Neural progenitor cell (in vitro differentiated cells): ENCODE data around the gene SATB2. TPM values are rescaled to one million over a fixed set of nuclear protein-coding genes. Genes with fewer than 3 reads are reported as not detected.

ENCODE experiments used
- DNase-seq: peaks from one replicate; pipeline ENCODE4 v3.0.0-alpha.2; 2016; ENCODE audit warnings: low spot score
- H2AFZ ChIP-seq: fragments of 200-600 bp; sonication (generic); replicated peaks from 2 replicates; pipeline ENCODE4 v1.6.1; 2016; ENCODE audit warnings: antibody characterized with exemption
- H3F3A ChIP-seq: fragments of 200-600 bp; sonication (generic); 2 replicates; pipeline ENCODE4 v1.6.1; 2016; ENCODE audit warnings: antibody characterized with exemption, low read depth
- H3K27ac ChIP-seq: fragments of 200-600 bp; sonication (generic); 2 replicates; pipeline ENCODE4 v1.5.1; 2016; ENCODE audit warnings: mild to moderate bottlenecking
- H3K27me3 ChIP-seq: fragments of 200-600 bp; sonication (generic); 2 replicates; pipeline ENCODE4 v1.6.1; 2016; ENCODE audit warnings: mild to moderate bottlenecking, moderate library complexity
- H3K36me3 ChIP-seq: fragments of 200-600 bp; sonication (generic); 2 replicates; pipeline ENCODE4 v1.5.1; 2016
- H3K4me1 ChIP-seq: fragments of 200-600 bp; sonication (generic); 2 replicates; pipeline ENCODE4 v1.6.1; 2016; ENCODE audit warnings: mixed run types
- H3K4me2 ChIP-seq: fragments of 200-600 bp; sonication (generic); 2 replicates; pipeline ENCODE4 v1.6.1; 2016
- H3K4me3 ChIP-seq: fragments of 200-600 bp; sonication (generic); 2 replicates; pipeline ENCODE4 v1.5.1; 2016
- H3K79me2 ChIP-seq: fragments of 200-600 bp; sonication (generic); 2 replicates; pipeline ENCODE4 v1.6.1; 2016; ENCODE audit warnings: low read depth
- H3K9ac ChIP-seq: fragments of 200-600 bp; sonication (generic); 2 replicates; pipeline ENCODE4 v1.6.1; 2016
- H3K9me3 ChIP-seq: fragments of 200-600 bp; sonication (generic); 2 replicates; pipeline ENCODE4 v1.5.1; 2016; ENCODE audit warnings: low read depth
- H4K20me1 ChIP-seq: fragments of 200-600 bp; sonication (generic); 2 replicates; pipeline ENCODE4 v1.6.1; 2016; ENCODE audit warnings: low read depth
- H3K27ac Mint-ChIP-seq: 3 replicates; pipeline ENCODE4 v1.8.0; 2021; ENCODE audit warnings: mixed read lengths
- H3K27me3 Mint-ChIP-seq: 2 replicates; pipeline ENCODE4 v1.8.0; 2022; ENCODE audit warnings: low read depth, mild to moderate bottlenecking, inconsistent platforms, moderate library complexity, mixed read lengths; ENCODE audit not compliant: insufficient read depth
- H3K36me3 Mint-ChIP-seq: 3 replicates; pipeline ENCODE4 v1.8.0; 2021; ENCODE audit warnings: mixed read lengths
- H3K4me1 Mint-ChIP-seq: 3 replicates; pipeline ENCODE4 v1.8.0; 2021; ENCODE audit warnings: mixed read lengths
- H3K4me3 Mint-ChIP-seq: 3 replicates; pipeline ENCODE4 v1.8.0; 2021; ENCODE audit warnings: mild to moderate bottlenecking, moderate library complexity, mixed read lengths
- H3K9me3 Mint-ChIP-seq: 3 replicates; pipeline ENCODE4 v1.8.0; 2020; ENCODE audit warnings: mixed read lengths
- EZH2 ChIP-seq: fragments of 200-600 bp; sonication (generic); IDR thresholded peaks from 2 replicates; pipeline ENCODE4 v1.6.1; 2017; ENCODE audit warnings: antibody characterized with exemption, mild to moderate bottlenecking, moderate library complexity
- EZH2phosphoT487 ChIP-seq: fragments of 200-600 bp; sonication (generic); IDR thresholded peaks from 2 replicates; pipeline ENCODE4 v1.6.1; 2017; ENCODE audit warnings: antibody characterized with exemption
- total RNA-seq: library from RNA; depleted of rRNA; stranded (reverse); fragments of >200 nt; gene quantifications from 2 replicates; pipeline ENCODE4 v1.2.3, GENCODE V29; 2015; ENCODE audit warnings: low replicate concordance
- TF ChIP-seq, protein P1 (sequence below): fragments of 200-600 bp; sonication (generic); IDR thresholded peaks from 2 replicates; pipeline ENCODE4 v1.5.1; 2017; ENCODE audit warnings: antibody characterized with exemption, mild to moderate bottlenecking

The SATB2 gene
- total RNA-seq, 1 donor from 2014 or later, result 3.7 TPM

DNA sequence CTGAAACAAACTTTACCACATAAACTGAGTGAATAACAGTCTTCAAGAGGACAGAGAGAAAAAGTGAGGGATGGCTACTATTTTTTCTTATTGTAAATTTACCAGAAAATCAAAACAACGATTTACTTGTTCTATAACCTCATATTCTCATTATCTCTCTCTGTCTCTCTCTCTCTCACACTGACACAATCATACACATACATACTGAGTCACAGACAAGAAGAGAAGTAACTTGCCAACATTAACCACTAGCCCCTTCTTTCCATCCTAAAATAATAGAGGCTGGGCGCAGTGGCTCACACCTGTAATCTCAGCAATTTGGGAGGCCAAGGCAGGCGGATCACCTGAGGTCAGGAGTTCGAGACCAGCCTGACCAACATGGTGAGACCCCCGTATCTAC is 18.2 kb downstream of the SATB2 start:
- DNase-seq, result no peak
- H3K4me1 Mint-ChIP-seq, result peaks cover 2% of the 10 kb centered on the region
- H3K36me3 Mint-ChIP-seq, result no peaks in the 10 kb centered on the region
- Histone ChIP-seq H3F3A (peaks cover 13% of the 10 kb centered on the region), H3K9ac (no peak overlapping the region), H2AFZ (no peak overlapping the region), H3K36me3 (no peaks in the 10 kb centered on the region), H3K4me3 (no peak overlapping the region), H3K4me2 (no peak overlapping the region), H4K20me1 (no peaks in the 10 kb centered on the region), H3K27me3 (no peaks in the 10 kb centered on the region), H3K4me1 (peaks cover 13% of the 10 kb centered on the region), H3K79me2 (no peaks in the 10 kb centered on the region), H3K9me3 (no peaks in the 10 kb centered on the region), H3K27ac (no peak overlapping the region)
- H3K27me3 Mint-ChIP-seq, result no peaks in the 10 kb centered on the region
- no peak overlapping the region for H3K27ac Mint-ChIP-seq
- H3K9me3 Mint-ChIP-seq, result no peaks in the 10 kb centered on the region
- H3K4me3 Mint-ChIP-seq, result no peak overlapping the region
- TF ChIP-seq, protein P1, sequence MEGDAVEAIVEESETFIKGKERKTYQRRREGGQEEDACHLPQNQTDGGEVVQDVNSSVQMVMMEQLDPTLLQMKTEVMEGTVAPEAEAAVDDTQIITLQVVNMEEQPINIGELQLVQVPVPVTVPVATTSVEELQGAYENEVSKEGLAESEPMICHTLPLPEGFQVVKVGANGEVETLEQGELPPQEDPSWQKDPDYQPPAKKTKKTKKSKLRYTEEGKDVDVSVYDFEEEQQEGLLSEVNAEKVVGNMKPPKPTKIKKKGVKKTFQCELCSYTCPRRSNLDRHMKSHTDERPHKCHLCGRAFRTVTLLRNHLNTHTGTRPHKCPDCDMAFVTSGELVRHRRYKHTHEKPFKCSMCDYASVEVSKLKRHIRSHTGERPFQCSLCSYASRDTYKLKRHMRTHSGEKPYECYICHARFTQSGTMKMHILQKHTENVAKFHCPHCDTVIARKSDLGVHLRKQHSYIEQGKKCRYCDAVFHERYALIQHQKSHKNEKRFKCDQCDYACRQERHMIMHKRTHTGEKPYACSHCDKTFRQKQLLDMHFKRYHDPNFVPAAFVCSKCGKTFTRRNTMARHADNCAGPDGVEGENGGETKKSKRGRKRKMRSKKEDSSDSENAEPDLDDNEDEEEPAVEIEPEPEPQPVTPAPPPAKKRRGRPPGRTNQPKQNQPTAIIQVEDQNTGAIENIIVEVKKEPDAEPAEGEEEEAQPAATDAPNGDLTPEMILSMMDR, result no peak
- TF ChIP-seq EZH2phosphoT487, result no peak
- TF ChIP-seq EZH2, result no peak

DNA sequence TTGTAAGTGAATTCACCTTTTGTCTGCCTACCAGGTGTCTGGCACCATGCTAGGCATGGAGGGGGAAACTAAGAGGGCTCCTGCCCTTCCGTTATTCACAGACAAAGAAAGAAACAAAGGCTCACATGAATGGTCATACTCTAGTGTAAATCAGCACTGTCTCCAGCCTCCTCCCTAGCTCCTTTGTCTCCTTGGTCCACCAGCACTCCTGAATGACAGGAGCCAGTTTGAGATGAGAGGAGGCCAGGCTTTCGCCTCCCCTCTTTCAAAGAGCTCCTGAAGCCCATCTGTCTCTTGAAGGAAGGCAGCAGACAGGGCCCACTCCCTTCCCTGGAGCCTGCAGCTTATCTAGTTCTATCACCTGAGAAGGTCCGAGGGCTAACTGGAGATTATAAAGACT is 18.7 kb downstream of the SATB2 start:
- peaks cover 2% of the 10 kb centered on the region for H3K4me1 Mint-ChIP-seq

DNA sequence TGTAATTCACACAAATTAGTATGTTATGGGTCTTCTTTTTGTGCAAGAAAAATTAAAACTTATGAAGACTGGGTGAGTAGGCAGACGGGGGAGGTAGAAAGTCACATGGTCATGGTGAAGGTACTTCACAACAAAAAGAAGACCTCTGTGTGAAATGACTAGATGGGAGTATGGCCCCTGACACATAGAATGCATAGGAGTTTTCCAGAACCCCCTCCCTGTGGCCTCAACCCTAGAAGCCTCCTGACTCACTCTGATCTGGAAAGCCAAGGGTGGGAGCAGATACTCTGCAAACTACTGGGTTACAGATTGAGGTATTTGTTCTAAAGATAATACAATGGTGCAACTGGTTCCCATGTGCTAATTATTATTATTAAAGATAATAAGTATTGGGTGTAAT is 23.2 kb downstream of the SATB2 start:
- no peaks in the 10 kb centered on the region for H3K27me3 Mint-ChIP-seq

More for the DNA sequence above, 18.7 kb downstream of the SATB2 start:
- H3K79me2 ChIP-seq, result no peaks in the 10 kb centered on the region
- H3K9ac ChIP-seq, result no peak overlapping the region
- Mint-ChIP-seq H3K4me3 (no peak overlapping the region), H3K36me3 (no peaks in the 10 kb centered on the region), H3K9me3 (no peaks in the 10 kb centered on the region), H3K27ac (no peak overlapping the region), H3K27me3 (no peaks in the 10 kb centered on the region)
- H3K27me3 ChIP-seq, result no peaks in the 10 kb centered on the region
- H4K20me1 ChIP-seq, result no peaks in the 10 kb centered on the region
- H3F3A ChIP-seq, result peaks cover 13% of the 10 kb centered on the region
- H3K36me3 ChIP-seq, result no peaks in the 10 kb centered on the region
- no peaks in the 10 kb centered on the region for H3K9me3 ChIP-seq
- no peak overlapping the region for H3K4me2 ChIP-seq
- peak; percentile 29 for DNase-seq
- no peak overlapping the region for H3K4me3 ChIP-seq
- no peak overlapping the region for H3K27ac ChIP-seq
- peaks cover 13% of the 10 kb centered on the region for H3K4me1 ChIP-seq
- TF ChIP-seq EZH2 (no peak), EZH2phosphoT487 (no peak)
- TF ChIP-seq, protein P1, result no peak
- peak overlapping the region; percentile 27 for H2AFZ ChIP-seq

More for the DNA sequence above, 23.2 kb downstream of the SATB2 start:
- Histone ChIP-seq H3K79me2 (no peaks in the 10 kb centered on the region), H3K4me3 (no peak overlapping the region), H3F3A (peaks cover 11% of the 10 kb centered on the region), H3K4me1 (peaks cover 18% of the 10 kb centered on the region), H4K20me1 (no peaks in the 10 kb centered on the region), H3K36me3 (no peaks in the 10 kb centered on the region), H3K27me3 (no peaks in the 10 kb centered on the region), H3K27ac (no peak overlapping the region), H3K9ac (no peak overlapping the region), H2AFZ (no peak overlapping the region), H3K4me2 (no peak overlapping the region), H3K9me3 (no peaks in the 10 kb centered on the region)
- Mint-ChIP-seq H3K27ac (no peak overlapping the region), H3K36me3 (no peaks in the 10 kb centered on the region), H3K9me3 (no peaks in the 10 kb centered on the region), H3K4me3 (no peak overlapping the region), H3K4me1 (peaks cover 29% of the 10 kb centered on the region)
- no peak for DNase-seq
- TF ChIP-seq EZH2phosphoT487 (no peak), EZH2 (no peak)
- TF ChIP-seq, protein P1, result no peak
